ENCODE results near the gene RPRM. TPM values are rescaled to one million over a fixed set of nuclear protein-coding genes. Genes with fewer than 3 reads are reported as not detected.
A peak's percentile ranks its signal among the peaks of the same experiment; 100 is the strongest.
"Not testable (repeated sequence)": the region's sequence is repeated elsewhere in the genome, so short reads cannot be mapped to it uniquely, and the experiment has no call there.

Gene RPRM
- not detected for polyA plus RNA-seq (2013)

GRCh38 chr2:153478289-153479261, at the start of gene RPRM:
TSS of gene RPRM (minus strand) at chr2:153478762. CDS start at chr2:153478565, 197 bp downstream.
- under 1% methylated on average over 79 of the region's 93 CpGs for WGBS (ENCODE audit: insufficient coverage)
- POLR2A ChIA-PET = no interaction called here
- peak; percentile 69 to 88 (median 87) for DNase-seq
- peak within 1 kb of the TSS; percentile 15 to 80 (median 55) for H3K4me3 ChIP-seq (ENCODE audit: control insufficient read depth in 1 of 7, extremely low read depth in 1 of 7, insufficient read depth in 4 of 7, low read depth in 2 of 7, low read length in 6 of 7)
- H3K9me3 ChIP-seq (ENCODE audit: control extremely low read depth in 1 of 5, control insufficient read depth in 4 of 5, insufficient read depth in 2 of 5, low read depth in 1 of 5, low read length in 4 of 5) = no peaks in the 10 kb centered on the region
- no peaks in the 10 kb centered on the region for H3K36me3 ChIP-seq (ENCODE audit: control insufficient read depth in 4 of 4, insufficient read depth in 4 of 4, low read length in 3 of 4)
- H3K4me1 ChIP-seq (ENCODE audit: control extremely low read depth in 1 of 4, control insufficient read depth in 4 of 4, insufficient read depth in 4 of 4, low read length in 3 of 4) = peaks cover 0 to 28% (median 18%) of the 10 kb centered on the region in 4 experiments
- no peak within 1 kb of the TSS for H3K27ac ChIP-seq (ENCODE audit: insufficient read depth in 1 of 2, low read depth in 1 of 2, low read length in 2 of 2, poor library complexity in 1 of 2, severe bottlenecking in 2 of 2)
- CTCF ChIA-PET = interaction anchor here (0.6 to 1.6 kb wide), 4 partner anchors 8 to 732 kb away, joined by 3 to 4 read pairs (median 3); no protein-coding TSS in a partner anchor
- peaks cover 28 to 63% (median 32%) of the 10 kb centered on the region in 5 experiments for H3K27me3 ChIP-seq (replicated peaks in 2 of 5; ENCODE audit: control insufficient read depth in 4 of 5, insufficient read depth in 5 of 5, low read length in 4 of 5)

- no peaks in the 10 kb centered on the region for H3K9me3 ChIP-seq (ENCODE audit: control extremely low read depth in 1 of 5, control insufficient read depth in 4 of 5, insufficient read depth in 2 of 5, low read depth in 1 of 5, low read length in 4 of 5)
- ChIA-PET CTCF (interaction anchor here (0.7 to 1.3 kb wide), 4 partner anchors 12 to 1784 kb away, joined by 3 to 6 read pairs (median 4); no protein-coding TSS in a partner anchor), POLR2A (no interaction called here)
- H3K27me3 ChIP-seq (replicated peaks in 2 of 5; ENCODE audit: control insufficient read depth in 4 of 5, insufficient read depth in 5 of 5, low read length in 4 of 5) = no peaks in the 10 kb centered on the region
- peak; percentile 42 to 70 (median 60) for DNase-seq
- H3K36me3 ChIP-seq (ENCODE audit: control insufficient read depth in 4 of 4, insufficient read depth in 4 of 4, low read length in 3 of 4) = no peaks in the 10 kb centered on the region
- H3K27ac ChIP-seq (ENCODE audit: insufficient read depth in 1 of 2, low read depth in 1 of 2, low read length in 2 of 2, poor library complexity in 1 of 2, severe bottlenecking in 2 of 2) = no peak overlapping the region
- no peaks in the 10 kb centered on the region for H3K4me1 ChIP-seq (ENCODE audit: control extremely low read depth in 1 of 4, control insufficient read depth in 4 of 4, insufficient read depth in 4 of 4, low read length in 3 of 4)
- WGBS (ENCODE audit: insufficient coverage) = 0% methylated on average over 1 of the region's 1 CpG
- no peak overlapping the region for H3K4me3 ChIP-seq (ENCODE audit: control insufficient read depth in 1 of 7, extremely low read depth in 1 of 7, insufficient read depth in 4 of 7, low read depth in 2 of 7, low read length in 6 of 7)
These were observed 40.8 kb upstream of the RPRM start for GRCh38 chr2:153519257-153519875.

GRCh38 chr2:153512331-153512730, 33.8 kb upstream of the RPRM start:
- ChIA-PET CTCF (no interaction called here), POLR2A (no interaction called here)
- no peak for DNase-seq
- Histone ChIP-seq H3K27ac (ENCODE audit: insufficient read depth in 1 of 2, low read depth in 1 of 2, low read length in 2 of 2, poor library complexity in 1 of 2, severe bottlenecking in 2 of 2) (no peak overlapping the region), H3K9me3 (ENCODE audit: control extremely low read depth in 1 of 5, control insufficient read depth in 4 of 5, insufficient read depth in 2 of 5, low read depth in 1 of 5, low read length in 4 of 5) (peaks cover 0 to 6% (median 1%) of the 10 kb centered on the region in 5 experiments), H3K4me3 (ENCODE audit: control insufficient read depth in 1 of 7, extremely low read depth in 1 of 7, insufficient read depth in 4 of 7, low read depth in 2 of 7, low read length in 6 of 7) (no peak overlapping the region), H3K27me3 (replicated peaks in 2 of 5; ENCODE audit: control insufficient read depth in 4 of 5, insufficient read depth in 5 of 5, low read length in 4 of 5) (no peaks in the 10 kb centered on the region), H3K4me1 (ENCODE audit: control extremely low read depth in 1 of 4, control insufficient read depth in 4 of 4, insufficient read depth in 4 of 4, low read length in 3 of 4) (no peaks in the 10 kb centered on the region), H3K36me3 (ENCODE audit: control insufficient read depth in 4 of 4, insufficient read depth in 4 of 4, low read length in 3 of 4) (no peaks in the 10 kb centered on the region)
- WGBS (ENCODE audit: insufficient coverage) = 70% methylated on average over 2 of the region's 4 CpGs

- DNase-seq = no peak
- no peaks in the 10 kb centered on the region for H3K36me3 ChIP-seq (ENCODE audit: control insufficient read depth in 4 of 4, insufficient read depth in 4 of 4, low read length in 3 of 4)
- no peak overlapping the region for H3K4me3 ChIP-seq (ENCODE audit: control insufficient read depth in 1 of 7, extremely low read depth in 1 of 7, insufficient read depth in 4 of 7, low read depth in 2 of 7, low read length in 6 of 7)
- POLR2A ChIA-PET = no interaction called here
- no peaks in the 10 kb centered on the region for H3K4me1 ChIP-seq (ENCODE audit: control extremely low read depth in 1 of 4, control insufficient read depth in 4 of 4, insufficient read depth in 4 of 4, low read length in 3 of 4)
- H3K9me3 ChIP-seq (ENCODE audit: control extremely low read depth in 1 of 5, control insufficient read depth in 4 of 5, insufficient read depth in 2 of 5, low read depth in 1 of 5, low read length in 4 of 5) = peaks cover 0 to 6% (median 2%) of the 10 kb centered on the region in 5 experiments
- WGBS (ENCODE audit: insufficient coverage) = 81% methylated on average over 3 of the region's 4 CpGs
- CTCF ChIA-PET = no interaction called here
- no peaks in the 10 kb centered on the region for H3K27me3 ChIP-seq (replicated peaks in 2 of 5; ENCODE audit: control insufficient read depth in 4 of 5, insufficient read depth in 5 of 5, low read length in 4 of 5)
- no peak overlapping the region for H3K27ac ChIP-seq (ENCODE audit: insufficient read depth in 1 of 2, low read depth in 1 of 2, low read length in 2 of 2, poor library complexity in 1 of 2, severe bottlenecking in 2 of 2)
These were observed 32.4 kb upstream of the RPRM start for GRCh38 chr2:153510996-153511395.

GRCh38 chr2:153509133-153509532, 30.6 kb upstream of the RPRM start:
- Histone ChIP-seq H3K27ac (ENCODE audit: insufficient read depth in 1 of 2, low read depth in 1 of 2, low read length in 2 of 2, poor library complexity in 1 of 2, severe bottlenecking in 2 of 2) (no peak overlapping the region), H3K9me3 (ENCODE audit: control extremely low read depth in 1 of 5, control insufficient read depth in 4 of 5, insufficient read depth in 2 of 5, low read depth in 1 of 5, low read length in 4 of 5) (peaks cover 0 to 6% (median 2%) of the 10 kb centered on the region in 5 experiments), H3K27me3 (replicated peaks in 2 of 5; ENCODE audit: control insufficient read depth in 4 of 5, insufficient read depth in 5 of 5, low read length in 4 of 5) (no peaks in the 10 kb centered on the region), H3K4me3 (ENCODE audit: control insufficient read depth in 1 of 7, extremely low read depth in 1 of 7, insufficient read depth in 4 of 7, low read depth in 2 of 7, low read length in 6 of 7) (no peak overlapping the region), H3K36me3 (ENCODE audit: control insufficient read depth in 4 of 4, insufficient read depth in 4 of 4, low read length in 3 of 4) (no peaks in the 10 kb centered on the region), H3K4me1 (ENCODE audit: control extremely low read depth in 1 of 4, control insufficient read depth in 4 of 4, insufficient read depth in 4 of 4, low read length in 3 of 4) (no peaks in the 10 kb centered on the region)
- ChIA-PET CTCF (no interaction called here), POLR2A (no interaction called here)
- DNase-seq = no peak
- WGBS (ENCODE audit: insufficient coverage) = 91% methylated on average over 8 of the region's 15 CpGs

- H3K27ac ChIP-seq (ENCODE audit: insufficient read depth in 1 of 2, low read depth in 1 of 2, low read length in 2 of 2, poor library complexity in 1 of 2, severe bottlenecking in 2 of 2); H3K36me3 ChIP-seq (ENCODE audit: control insufficient read depth in 4 of 4, insufficient read depth in 4 of 4, low read length in 3 of 4); POLR2A ChIA-PET: not testable (repeated sequence)
These were observed 27.9 kb upstream of the RPRM start for GRCh38 chr2:153506499-153506898.

GRCh38 chr2:153499439-153499838, 20.9 kb upstream of the RPRM start:
- no peak overlapping the region for H3K4me3 ChIP-seq (ENCODE audit: control insufficient read depth in 1 of 7, extremely low read depth in 1 of 7, insufficient read depth in 4 of 7, low read depth in 2 of 7, low read length in 6 of 7)
- no peaks in the 10 kb centered on the region for H3K4me1 ChIP-seq (ENCODE audit: control extremely low read depth in 1 of 4, control insufficient read depth in 4 of 4, insufficient read depth in 4 of 4, low read length in 3 of 4)
- no peaks in the 10 kb centered on the region for H3K27me3 ChIP-seq (replicated peaks in 2 of 5; ENCODE audit: control insufficient read depth in 4 of 5, insufficient read depth in 5 of 5, low read length in 4 of 5)
- no peak for DNase-seq
- H3K27ac ChIP-seq (ENCODE audit: insufficient read depth in 1 of 2, low read depth in 1 of 2, low read length in 2 of 2, poor library complexity in 1 of 2, severe bottlenecking in 2 of 2) = no peak overlapping the region
- no peaks in the 10 kb centered on the region for H3K36me3 ChIP-seq (ENCODE audit: control insufficient read depth in 4 of 4, insufficient read depth in 4 of 4, low read length in 3 of 4)
- CTCF ChIA-PET = interaction anchor here (0.9 kb wide), 1 partner anchor 756 kb away, joined by 3 read pairs; no protein-coding TSS in a partner anchor
- POLR2A ChIA-PET = interaction anchor here (0.6 kb wide), 1 partner anchor 1164 kb away, joined by 3 read pairs; the partner anchor contains the start of gene FMNL2
- no peaks in the 10 kb centered on the region for H3K9me3 ChIP-seq (ENCODE audit: control extremely low read depth in 1 of 5, control insufficient read depth in 4 of 5, insufficient read depth in 2 of 5, low read depth in 1 of 5, low read length in 4 of 5)
- WGBS (ENCODE audit: insufficient coverage) = 93% methylated on average over 5 of the region's 5 CpGs

More at GRCh38 chr2:153506499-153506898, 27.9 kb upstream of the RPRM start:
- H3K9me3 ChIP-seq (ENCODE audit: control extremely low read depth in 1 of 5, control insufficient read depth in 4 of 5, insufficient read depth in 2 of 5, low read depth in 1 of 5, low read length in 4 of 5); DNase-seq; H3K4me1 ChIP-seq (ENCODE audit: control extremely low read depth in 1 of 4, control insufficient read depth in 4 of 4, insufficient read depth in 4 of 4, low read length in 3 of 4); H3K4me3 ChIP-seq (ENCODE audit: control insufficient read depth in 1 of 7, extremely low read depth in 1 of 7, insufficient read depth in 4 of 7, low read depth in 2 of 7, low read length in 6 of 7); H3K27me3 ChIP-seq (replicated peaks in 2 of 5; ENCODE audit: control insufficient read depth in 4 of 5, insufficient read depth in 5 of 5, low read length in 4 of 5): not testable (repeated sequence)
- CTCF ChIA-PET = interaction anchor here (1.8 kb wide), 1 partner anchor 12 kb away, joined by 6 read pairs; no protein-coding TSS in a partner anchor
